Eye (tissue), 1 donor: ENCODE measurements around the gene ELN.

ENCODE experiments used
- DNase-seq: peaks from one replicate; pipeline ENCODE4 v3.0.0-alpha.2; 2015

Gene ELN

DNA sequence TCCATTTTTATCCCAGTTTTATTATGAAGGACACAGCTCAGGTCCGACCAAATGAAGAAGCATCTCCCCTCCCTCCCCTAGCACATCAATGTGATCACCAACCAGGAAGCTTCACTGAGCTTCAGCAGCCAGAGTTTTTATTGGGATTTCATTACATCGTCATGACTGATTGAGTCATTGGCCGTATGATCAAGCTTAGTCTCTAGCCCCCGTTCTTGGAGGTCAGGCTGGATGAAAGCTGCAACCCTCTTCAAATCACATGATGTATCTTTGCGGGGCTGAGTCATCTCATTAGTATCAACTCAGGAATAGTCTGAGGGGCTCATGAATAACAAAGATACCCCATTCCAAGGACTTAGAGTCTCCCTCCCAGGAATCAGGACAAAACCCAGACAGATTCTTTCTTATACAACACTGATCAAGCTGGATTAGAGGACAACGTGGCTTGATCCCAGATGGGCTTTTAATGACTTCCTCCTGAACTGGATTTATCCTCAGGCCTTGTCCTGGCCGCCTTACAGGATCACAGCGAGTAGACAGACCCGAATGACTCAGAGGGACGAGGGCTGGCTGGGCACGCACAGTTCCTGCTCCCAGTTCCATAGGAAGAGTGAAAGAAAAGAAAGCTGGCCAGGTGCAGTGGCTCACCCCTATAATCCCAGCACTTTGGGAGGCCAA, 70.1 kb downstream of the ELN start:
- no peak for DNase-seq

DNA sequence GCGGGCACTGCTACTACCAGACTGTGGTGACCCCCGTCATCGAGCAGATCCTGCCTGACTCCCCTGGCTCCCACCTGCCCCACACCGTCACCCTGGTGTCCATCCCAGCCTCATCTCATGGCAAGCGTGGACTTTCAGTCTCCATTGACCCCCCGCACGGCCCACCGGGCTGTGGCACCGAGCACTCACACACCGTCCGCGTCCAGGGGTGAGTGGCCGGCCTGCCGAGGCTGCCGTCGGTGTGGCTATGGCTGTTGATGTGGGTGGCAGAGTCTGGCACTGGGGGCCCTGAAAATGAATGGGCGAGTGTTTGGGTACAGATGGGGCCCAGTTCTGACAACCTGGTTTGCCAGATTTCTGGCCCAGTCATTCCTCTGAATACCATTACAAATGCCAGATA, 71.1 kb downstream of the ELN start:
- no peak for DNase-seq

DNA sequence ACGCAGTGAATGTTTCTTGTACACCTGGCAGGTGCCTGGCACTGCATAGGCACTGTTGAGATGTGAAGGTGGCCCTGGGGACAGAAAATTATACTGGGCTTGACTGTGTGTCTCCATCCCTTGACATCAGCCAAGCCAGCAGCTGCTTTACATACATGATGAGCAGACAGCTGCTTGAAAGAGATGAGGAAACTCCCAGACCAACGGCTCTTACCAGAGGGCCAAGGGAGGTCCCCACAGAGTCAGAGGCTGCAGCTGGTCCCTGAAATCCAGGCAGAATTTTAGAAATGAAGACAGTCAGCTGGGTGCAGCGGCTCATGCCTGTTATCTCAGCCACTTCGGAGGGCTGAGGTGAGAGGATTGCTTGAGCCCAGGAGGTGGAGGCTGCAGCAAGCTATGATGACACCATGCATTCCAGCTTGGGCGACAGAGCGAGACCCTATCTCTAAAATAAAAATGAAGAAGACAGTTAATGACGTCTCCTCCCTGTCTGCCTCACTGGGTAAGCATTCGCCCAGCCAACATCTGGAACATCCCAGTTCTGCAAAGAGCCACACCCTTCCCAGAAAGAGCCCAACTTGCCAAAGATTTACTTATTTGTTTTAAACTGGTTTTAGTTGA, 73.2 kb downstream of the ELN start:
- no peak for DNase-seq

DNA sequence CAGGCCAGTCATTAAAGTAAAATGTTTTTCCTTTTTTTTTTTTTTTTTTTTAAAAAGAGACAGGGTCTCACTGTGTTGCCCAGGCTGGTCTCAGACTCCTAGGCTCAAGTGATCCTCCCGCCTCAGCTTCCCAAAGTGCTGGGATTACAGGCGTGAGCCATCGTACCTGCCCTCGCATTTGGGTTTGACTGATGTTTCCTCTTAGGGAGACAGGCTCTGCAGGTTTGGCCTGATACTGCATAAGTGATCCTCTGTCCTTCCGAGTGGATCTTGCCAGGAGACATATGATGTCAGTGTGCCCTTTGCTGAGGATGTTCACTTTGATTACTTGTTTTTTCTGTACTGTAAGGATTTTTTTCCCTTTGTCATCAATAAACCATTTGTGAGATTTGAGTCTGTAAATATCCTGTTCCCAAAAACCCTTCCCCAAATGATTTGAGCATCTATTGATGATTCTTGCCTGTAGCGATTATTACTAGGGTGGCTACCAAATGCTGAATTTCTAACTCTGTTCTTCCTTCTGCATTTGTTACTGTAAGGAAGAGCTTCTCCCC, 75.3 kb downstream of the ELN start:
- no peak for DNase-seq

DNA sequence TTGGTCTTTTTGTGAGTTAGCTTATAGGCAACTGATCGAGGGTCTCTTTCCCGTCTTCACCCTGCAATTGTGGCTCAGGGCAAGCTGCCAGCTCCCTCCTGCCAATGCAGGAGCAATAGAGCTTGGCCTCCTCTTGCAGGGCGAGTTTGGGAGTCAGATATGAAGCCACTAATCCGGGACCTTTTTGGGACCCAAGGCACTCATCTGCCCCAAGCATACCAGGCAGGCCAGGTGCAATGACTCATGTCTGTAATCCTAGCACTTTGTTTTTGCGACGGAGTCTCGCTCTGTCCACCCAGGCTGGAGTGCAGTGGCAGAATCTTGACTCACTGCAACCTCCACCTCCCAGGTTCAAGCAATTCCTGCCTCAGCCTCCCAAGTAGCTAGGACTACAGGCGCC, 76.7 kb downstream of the ELN start:
- no peak for DNase-seq

DNA sequence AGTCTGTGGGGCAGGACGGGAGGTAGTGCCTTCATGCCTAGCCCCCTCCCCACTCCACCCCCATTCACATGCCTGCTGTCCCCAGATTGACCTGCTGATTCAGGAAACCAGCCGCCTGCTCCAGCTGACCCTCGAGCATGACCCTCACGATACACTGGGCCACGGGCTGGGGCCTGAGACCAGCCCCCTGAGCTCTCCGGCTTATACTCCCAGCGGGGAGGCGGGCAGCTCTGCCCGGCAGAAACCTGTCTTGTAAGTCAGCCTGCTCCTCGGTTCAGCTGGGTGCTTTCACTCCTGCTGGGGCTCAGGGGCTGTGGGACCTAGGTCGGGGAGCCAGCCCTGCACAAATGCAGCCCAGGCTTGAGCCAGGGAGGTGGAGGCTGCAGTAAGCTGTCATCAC, 78.0 kb downstream of the ELN start:
- peak; percentile 37 for DNase-seq

DNA sequence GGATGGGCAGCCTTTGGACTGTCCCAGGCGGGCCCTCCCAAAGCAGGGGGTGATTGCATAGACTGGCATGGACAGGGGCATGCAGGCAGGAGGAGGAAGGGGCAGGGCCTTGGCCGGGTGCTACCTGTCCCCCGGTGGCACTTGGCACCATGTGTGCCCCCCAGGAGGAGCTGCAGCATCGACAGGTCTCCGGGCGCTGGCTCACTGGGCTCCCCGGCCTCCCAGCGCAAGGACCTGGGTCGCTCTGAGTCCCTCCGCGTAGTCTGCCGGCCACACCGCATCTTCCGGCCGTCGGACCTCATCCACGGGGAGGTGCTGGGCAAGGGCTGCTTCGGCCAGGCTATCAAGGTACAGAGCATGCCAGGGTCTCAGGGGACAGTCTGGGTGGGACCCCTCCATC, 78.9 kb downstream of the ELN start:
- DNase-seq, result no peak

DNA sequence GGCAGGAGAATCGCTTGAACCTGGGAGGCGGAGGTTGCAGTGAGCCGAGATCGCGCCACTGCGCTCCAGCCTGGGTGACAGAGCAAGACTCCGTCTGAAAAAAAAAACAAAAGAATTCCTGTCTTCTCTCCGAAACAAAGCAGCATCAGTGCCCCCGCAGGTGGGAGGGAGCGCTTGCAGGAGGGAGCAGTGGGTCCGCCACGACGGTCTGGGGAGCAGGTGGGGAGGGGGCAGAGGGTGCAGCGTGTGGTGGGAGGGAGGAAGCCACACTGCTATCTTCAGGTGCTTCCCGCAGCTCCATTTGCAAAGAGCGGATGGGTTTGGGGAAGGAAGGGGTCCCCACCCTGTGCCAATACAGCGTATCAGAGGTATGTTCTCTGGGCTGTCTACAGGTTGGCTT, 87.4 kb downstream of the ELN start:
- DNase-seq, result no peak

DNA sequence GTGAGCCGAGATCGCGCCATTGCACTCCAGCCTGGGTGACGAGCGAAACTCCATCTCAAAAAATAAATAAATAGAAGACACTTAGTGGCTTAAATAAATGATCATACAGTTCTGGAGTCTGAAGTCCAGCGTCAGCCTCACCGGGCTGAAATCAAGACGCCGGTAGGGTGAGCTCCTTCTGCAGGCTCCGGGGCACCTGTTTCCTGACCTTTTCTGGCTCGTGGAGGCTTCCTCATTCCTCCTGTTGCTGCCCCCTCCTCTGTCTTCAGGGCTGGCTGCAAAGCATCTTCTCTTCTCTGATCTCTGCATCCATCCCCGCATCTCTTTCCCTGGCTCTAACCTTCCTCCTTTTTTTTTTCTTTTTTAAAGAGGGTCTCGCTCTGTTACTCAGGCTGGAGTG, 88.4 kb downstream of the ELN start:
- no peak for DNase-seq
